SK-N-SH (cell line): ENCODE results near the gene CPLANE2. TPM values are rescaled to one million over a fixed set of nuclear protein-coding genes. Genes with fewer than 3 reads are reported as not detected.

Source experiments
- CTCF ChIA-PET: fragments of 300-600, 350-600 bp; formaldehyde crosslinking; extraction: SDS; loops from one replicate; lab custom pipeline; 2021; lab: Yijun Ruan, JAX
- POLR2A ChIA-PET: fragments of 350-600 bp; sonication (Branson Sonifier 250); formaldehyde crosslinking; extraction: SDS; loops from one replicate; lab custom pipeline; 2020; ENCODE audit warnings: antibody characterized with exemption, inconsistent platforms; lab: Yijun Ruan, JAX
- DNase-seq: peaks from one replicate; pipeline ENCODE4 v3.0.0; 2012
- H2AFZ ChIP-seq: fragments of 200-600 bp; sonication (generic); 2 replicates; pipeline ENCODE4 v1.8.1; 2016; ENCODE audit warnings: antibody characterized with exemption, mild to moderate bottlenecking, low read depth
- H3F3A ChIP-seq: fragments of 200-600 bp; sonication (generic); replicated peaks from 2 replicates; pipeline ENCODE3; 2016; ENCODE audit warnings: antibody characterized with exemption, mild to moderate bottlenecking; ENCODE audit not compliant: insufficient read depth
- H3K27ac ChIP-seq, 2 experiments: fragments of 200-500 bp in 1 of 2; fragments of 200-600 bp in 1 of 2; sonication (Bioruptor generic) in 1 of 2; sonication (generic), shearing (Covaris generic) in 1 of 2; 2 replicates each; pipeline versions ENCODE4 v1.5.1 to v1.6.1; 2014 to 2016; ENCODE audit warnings: low read depth in 2 of 2, inconsistent platforms in 1 of 2, low read length in 1 of 2, mild to moderate bottlenecking in 1 of 2, mixed read lengths in 1 of 2
- H3K27me3 ChIP-seq: fragments of 200-600 bp; sonication (generic), shearing (Covaris generic); 2 replicates; pipeline ENCODE4 v1.6.1; 2016; ENCODE audit warnings: mixed run types; ENCODE audit not compliant: insufficient read depth
- H3K36me3 ChIP-seq, 2 experiments: fragments of 200-500 bp in 1 of 2; fragments of 200-600 bp in 1 of 2; sonication (Bioruptor generic) in 1 of 2; sonication (generic) in 1 of 2; replicated peaks in 1 of 2; 2 replicates each; pipeline versions ENCODE3 to v1.5.1; 2014 to 2016; ENCODE audit warnings: low read length in 1 of 2, mild to moderate bottlenecking in 1 of 2; ENCODE audit not compliant: insufficient read depth in 2 of 2, control insufficient read depth in 1 of 2
- H3K4me1 ChIP-seq, 2 experiments: fragments of 200-500 bp in 1 of 2; fragments of 200-600 bp in 1 of 2; sonication (Bioruptor generic) in 1 of 2; sonication (generic), shearing (Covaris generic) in 1 of 2; 2 replicates each; pipeline versions ENCODE4 v1.5.1 to v1.6.1; 2014 to 2016; ENCODE audit warnings: low read depth in 1 of 2, low read length in 1 of 2, mixed run types in 1 of 2; ENCODE audit not compliant: insufficient read depth in 2 of 2, control insufficient read depth in 1 of 2
- H3K4me2 ChIP-seq: fragments of 200-600 bp; sonication (generic), shearing (Covaris generic); 2 replicates; pipeline ENCODE4 v1.6.1; 2017; ENCODE audit warnings: mixed run types
- H3K4me3 ChIP-seq, 2 experiments: fragments of 200-500 bp in 1 of 2; fragments of 200-600 bp in 1 of 2; sonication (Bioruptor generic) in 1 of 2; sonication (generic), shearing (Covaris generic) in 1 of 2; 2 replicates each; pipeline versions ENCODE4 v1.5.1 to v1.8.1; 2014 to 2016; ENCODE audit warnings: low read depth in 2 of 2, inconsistent platforms in 1 of 2, low read length in 1 of 2, mild to moderate bottlenecking in 1 of 2, mixed read lengths in 1 of 2, moderate library complexity in 1 of 2
- H3K79me2 ChIP-seq: fragments of 200-600 bp; sonication (generic); 2 replicates; pipeline ENCODE4 v1.8.1; 2017; ENCODE audit warnings: mild to moderate bottlenecking; ENCODE audit not compliant: insufficient read depth
- H3K9ac ChIP-seq: fragments of 200-600 bp; sonication (generic); 2 replicates; pipeline ENCODE4 v1.6.1; 2017; ENCODE audit warnings: mixed run types
- H3K9me2 ChIP-seq: fragments of 200-600 bp; sonication (generic); 2 replicates; pipeline ENCODE4 v1.6.1; 2017; ENCODE audit warnings: mixed run types
- H3K9me3 ChIP-seq: fragments of 200-600 bp; sonication (generic); 2 replicates; pipeline ENCODE4 v1.6.1; 2017; ENCODE audit warnings: mixed run types, mild to moderate bottlenecking, moderate library complexity
- H4K20me1 ChIP-seq: fragments of 200-600 bp; sonication (generic); 2 replicates; pipeline ENCODE4 v1.6.1; 2017; ENCODE audit warnings: mild to moderate bottlenecking, mixed run types; ENCODE audit not compliant: insufficient read depth
- CHD2 ChIP-seq: fragments of 150-350 bp; IDR thresholded peaks from 2 replicates; pipeline ENCODE4 v1.6.1; 2018; ENCODE audit warnings: low read length; ENCODE audit not compliant: partially characterized antibody
- ELF1 ChIP-seq: IDR thresholded peaks from 2 replicates; pipeline ENCODE4 v1.4.0; 2012
- EP300 ChIP-seq, 2 experiments: IDR thresholded peaks; 2 replicates each; pipeline versions ENCODE4 v1.4.0 to v1.6.1; 2012; ENCODE audit warnings: borderline replicate concordance in 1 of 2, low read depth in 1 of 2, low read length in 1 of 2
- EZH2phosphoT487 ChIP-seq: fragments of 200-600 bp; sonication (generic); IDR thresholded peaks from 2 replicates; pipeline ENCODE4 v1.6.1; 2017; ENCODE audit warnings: low read depth, mixed run types, mild to moderate bottlenecking, antibody characterized with exemption, moderate library complexity, borderline replicate concordance
- FOSL2 ChIP-seq: IDR thresholded peaks from 2 replicates; pipeline ENCODE4 v1.4.0; 2012; ENCODE audit warnings: low read depth, mild to moderate bottlenecking, moderate library complexity, borderline replicate concordance
- FOXJ3 ChIP-seq: sonication (generic); formaldehyde crosslinking; IDR thresholded peaks from 2 replicates; pipeline ENCODE4 v1.5.1; 2020; ENCODE audit warnings: mild to moderate bottlenecking, missing genetic modification reagents
- FOXM1 ChIP-seq: IDR thresholded peaks from 2 replicates; pipeline ENCODE4 v1.4.0; 2012; ENCODE audit warnings: low read depth, mild to moderate bottlenecking
- GABPA ChIP-seq: IDR thresholded peaks from 2 replicates; pipeline ENCODE4 v1.4.0; 2012; ENCODE audit warnings: low read depth, mild to moderate bottlenecking
- GATA2 ChIP-seq: sonication (generic); formaldehyde crosslinking; IDR thresholded peaks from 2 replicates; pipeline ENCODE4 v1.5.0; 2020; ENCODE audit warnings: mild to moderate bottlenecking, missing genetic modification reagents
- JUND ChIP-seq: IDR thresholded peaks from 2 replicates; pipeline ENCODE4 v1.4.0; 2012
- MAX ChIP-seq: IDR thresholded peaks from 2 replicates; pipeline ENCODE4 v1.4.0; 2012; ENCODE audit warnings: low read depth
- MEF2A ChIP-seq: IDR thresholded peaks from 2 replicates; pipeline ENCODE4 v1.4.0; 2012; ENCODE audit warnings: low read depth, borderline replicate concordance
- NRF1 ChIP-seq: IDR thresholded peaks from 2 replicates; pipeline ENCODE4 v1.6.1; 2012; ENCODE audit warnings: low read depth, mild to moderate bottlenecking, low read length
- PBX3 ChIP-seq: IDR thresholded peaks from 2 replicates; pipeline ENCODE4; 2012
- POLR2AphosphoS5 ChIP-seq: IDR thresholded peaks from 2 replicates; pipeline ENCODE4 v1.6.1; 2012; ENCODE audit warnings: low read depth, low read length
- RAD21 ChIP-seq: IDR thresholded peaks from 2 replicates; pipeline ENCODE4 v1.6.1; 2012; ENCODE audit warnings: mild to moderate bottlenecking, low read length
- RCOR1 ChIP-seq: fragments of 150-350 bp; IDR thresholded peaks from 2 replicates; pipeline ENCODE4 v1.6.1; 2017; ENCODE audit warnings: antibody characterized with exemption, low read length
- REST ChIP-seq: IDR thresholded peaks from 2 replicates; pipeline ENCODE4 v1.6.1; 2012; ENCODE audit warnings: mild to moderate bottlenecking, low read depth, low read length, moderate library complexity
- RFX5 ChIP-seq: IDR thresholded peaks from 2 replicates; pipeline ENCODE4 v1.6.1; 2012; ENCODE audit warnings: mild to moderate bottlenecking, improper control_type of control experiment, low read length
- RXRA ChIP-seq: IDR thresholded peaks from 2 replicates; pipeline ENCODE4 v1.4.0; 2012; ENCODE audit warnings: low read depth, mild to moderate bottlenecking, borderline replicate concordance
- SIN3A ChIP-seq: IDR thresholded peaks from 2 replicates; pipeline ENCODE4 v1.6.1; 2012; ENCODE audit warnings: low read depth, mild to moderate bottlenecking, low read length, moderate library complexity, borderline replicate concordance
- TEAD4 ChIP-seq: IDR thresholded peaks from 2 replicates; pipeline ENCODE4 v1.4.0; 2012; ENCODE audit warnings: mild to moderate bottlenecking, borderline replicate concordance; ENCODE audit not compliant: insufficient read depth
- YY1 ChIP-seq: IDR thresholded peaks from 2 replicates; pipeline ENCODE4 v1.4.0; 2012; ENCODE audit warnings: low read depth, mild to moderate bottlenecking
- ZBTB33 ChIP-seq: IDR thresholded peaks from 2 replicates; pipeline ENCODE4 v1.4.0; 2012; ENCODE audit warnings: low read depth, borderline replicate concordance
- WGBS: methylation state at CpG from one replicate; pipeline ENCODE4 v1.1.6; 2017; ENCODE audit warnings: low lambda C conversion rate; 5-methylcytosine and 5-hydroxymethylcytosine counted together
- polyA plus RNA-seq, 3 experiments: library from polyadenylated mRNA; depleted of rRNA; stranded (reverse); fragments of >200 nt; gene quantifications; 2 replicates each; pipeline ENCODE4 v1.2.3, GENCODE V29; 2012

The CPLANE2 gene
- polyA plus RNA-seq, 1 of the 3 experiments (the other 2 are of a cell fraction), result 8.6 TPM

GRCh38 chr1:16189003-16189402 lies 48.0 kb downstream of the CPLANE2 start (continued):
- no peak for TF ChIP-seq TEAD4
- TF ChIP-seq NRF1, result no peak
- TF ChIP-seq YY1, result no peak

- Histone ChIP-seq H3K4me1 (peaks cover 0 to 26% of the 10 kb centered on the region in 2 experiments; a peak in 2 of 4 replicates), H3K79me2 (no peaks in the 10 kb centered on the region), H3K36me3 (no peaks in the 10 kb centered on the region), H3K27me3 (no peaks in the 10 kb centered on the region), H4K20me1 (no peaks in the 10 kb centered on the region), H3K4me3 (peak overlapping the region in 1 of 2 experiments; percentile 7; a peak in 1 of 4 replicates), H3K9ac (no peak overlapping the region), H3K27ac (no peak overlapping the region), H3K4me2 (no peak overlapping the region), H3K9me2 (no peaks in the 10 kb centered on the region), H2AFZ (no peak overlapping the region), H3F3A (peaks cover 11% of the 10 kb centered on the region), H3K9me3 (no peaks in the 10 kb centered on the region)
- CTCF ChIA-PET, result interaction anchor here (0.6 to 15.3 kb wide), 23 partner anchors 10 to 176 kb away, joined by 3 to 513 read pairs (median 4); partner anchors contain the start of gene FAM131C
- 23% methylated on average over 11 of the region's 15 CpGs for WGBS
- peak; percentile 86 for DNase-seq
- POLR2A ChIA-PET, result interaction anchor here (2.2 kb wide), 1 partner anchor 109 kb away, joined by 12 read pairs; no protein-coding TSS in a partner anchor
- TF ChIP-seq EZH2phosphoT487 (no peak), SIN3A (no peak), RAD21 (peak; percentile 99), TEAD4 (peak; percentile 65; the same call in 1 of the 2 replicates), GABPA (no peak), ZBTB33 (no peak), FOXM1 (no peak), RFX5 (no peak), JUND (no peak; the same call in 1 of the 2 replicates), YY1 (no peak), POLR2AphosphoS5 (no peak), FOSL2 (peak; percentile 54; the same call in 1 of the 2 replicates), MEF2A (no peak), ELF1 (no peak), FOXJ3 (no peak), RCOR1 (peak; percentile 56; the same call in 1 of the 2 replicates), EP300 (IDR thresholded peaks at IDR 0.05; ENCODE audit: borderline replicate concordance in 1 of 2, low read depth in 1 of 2, low read length in 1 of 2) (no peak), CHD2 (no peak), GATA2 (no peak), PBX3 (no peak), MAX (peak; percentile 64), REST (no peak), RXRA (no peak; the same call in 1 of the 2 replicates), NRF1 (peak; percentile 37; the same call in 1 of the 2 replicates)
Observed at GRCh38 chr1:16187748-16188401, 49.1 kb downstream of the CPLANE2 start.
